Measurements from ENCODE around the gene GREM1. TPM values are rescaled to one million over a fixed set of nuclear protein-coding genes. Genes with fewer than 3 reads are reported as not detected.
A peak's percentile ranks its signal among the peaks of the same experiment; 100 is the strongest.

Gene GREM1
- total RNA-seq (1 to 10 TPM; 1.6 to 1.8 TPM), polyA plus RNA-seq (ENCODE audit: insufficient read depth, low read depth, low replicate concordance) (1.4 TPM)
- long read RNA-seq, donor 1 = 0 reads
- long read RNA-seq, donor 2 = 0 reads

GRCh38 chr15:32717426-32718226 is at the start of gene GREM1:
Gene GREM1, plus strand, starts transcription at chr15:32718004. Its CDS starts 12,687 bp downstream, at chr15:32730691.
- Histone ChIP-seq H3K4me1 (peaks cover 10% of the 10 kb centered on the region), H3K27me3 (no peaks in the 10 kb centered on the region), H3K9me3 (no peaks in the 10 kb centered on the region), H3K27ac (no peak within 1 kb of the TSS), H3K36me3 (ENCODE audit: low read depth, missing control alignments) (no peaks in the 10 kb centered on the region), H3K4me3 (peak within 1 kb of the TSS; percentile 36 to 54)
- intact Hi-C loops (cut with DNase I; ENCODE audit: low total_unique reads) = no loop called here
- no peak for TF ChIP-seq CTCF (IDR thresholded peaks at IDR 0.05)
- TF ChIP-seq POLR2A (IDR thresholded peaks at IDR 0.05) = no peak
- WGBS, 2 donors = 1 to 3% methylated on average over 52 to 56 of the region's 99 CpGs
- DNase-seq = peak; percentile 19

- DNase-seq = no peak
- TF ChIP-seq POLR2A (IDR thresholded peaks at IDR 0.05) (no peak), CTCF (IDR thresholded peaks at IDR 0.05) (no peak)
- WGBS, 2 donors = 78 to 86% methylated on average over 2 of the region's 2 CpGs
- no peaks in the 10 kb centered on the region for H3K4me1 ChIP-seq
- H3K27ac ChIP-seq = no peak overlapping the region
- no peaks in the 10 kb centered on the region for H3K27me3 ChIP-seq
- no peaks in the 10 kb centered on the region for H3K9me3 ChIP-seq
- intact Hi-C loops (cut with DNase I; ENCODE audit: low total_unique reads) = loop anchor here (10.0 kb wide), 1 partner anchor 326 kb away; no protein-coding TSS in a partner anchor
- H3K36me3 ChIP-seq (ENCODE audit: low read depth, missing control alignments) = no peaks in the 10 kb centered on the region
- H3K4me3 ChIP-seq = no peak overlapping the region
These were observed 48.9 kb upstream of the GREM1 start for GRCh38 chr15:32668942-32669341.

DNA sequence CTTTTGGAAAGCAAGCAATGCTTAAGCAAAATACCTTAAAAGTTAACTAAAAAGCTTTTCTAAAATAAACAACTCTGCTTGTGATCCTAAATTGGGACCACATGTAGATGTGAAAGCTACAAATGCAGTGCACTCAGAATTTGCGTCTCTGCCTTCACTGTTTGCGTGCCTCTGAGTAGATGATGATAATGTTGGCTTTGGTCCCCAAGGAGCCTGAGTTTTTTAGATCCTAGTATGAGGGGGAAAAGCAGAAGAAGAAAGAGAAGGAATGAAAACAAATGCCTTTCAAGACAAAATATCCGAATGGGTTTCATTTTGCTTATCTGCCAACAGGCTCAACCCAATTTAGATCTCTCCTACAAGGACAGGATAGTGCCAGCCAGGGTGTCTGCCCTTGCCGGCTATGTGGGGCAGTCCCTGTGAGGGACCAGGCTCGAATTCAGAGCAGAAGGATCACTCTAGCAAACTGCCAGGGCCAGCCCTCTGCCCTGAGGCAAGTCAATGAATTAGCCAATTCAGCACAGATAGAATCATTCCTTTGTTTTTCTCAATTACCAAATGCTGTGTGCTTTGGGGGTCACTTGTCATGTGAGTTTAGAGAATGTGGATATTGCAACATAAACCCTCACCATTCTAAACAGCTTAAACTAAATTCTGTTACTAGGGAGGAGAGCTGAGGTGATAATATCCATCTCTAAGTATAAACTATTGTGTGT is 47.8 kb upstream of the GREM1 start:
- Histone ChIP-seq H3K36me3 (ENCODE audit: low read depth, missing control alignments) (no peaks in the 10 kb centered on the region), H3K27me3 (no peaks in the 10 kb centered on the region), H3K9me3 (no peaks in the 10 kb centered on the region), H3K27ac (no peak overlapping the region), H3K4me1 (no peaks in the 10 kb centered on the region), H3K4me3 (no peak overlapping the region)
- DNase-seq = no peak
- WGBS, 2 donors = 46 to 50% methylated on average over 5 of the region's 5 CpGs
- intact Hi-C loops (cut with DNase I; ENCODE audit: low total_unique reads) = loop anchor here (10.0 kb wide), 1 partner anchor 325 kb away; no protein-coding TSS in a partner anchor
- TF ChIP-seq CTCF (IDR thresholded peaks at IDR 0.05) (no peak), POLR2A (IDR thresholded peaks at IDR 0.05) (no peak)

DNA sequence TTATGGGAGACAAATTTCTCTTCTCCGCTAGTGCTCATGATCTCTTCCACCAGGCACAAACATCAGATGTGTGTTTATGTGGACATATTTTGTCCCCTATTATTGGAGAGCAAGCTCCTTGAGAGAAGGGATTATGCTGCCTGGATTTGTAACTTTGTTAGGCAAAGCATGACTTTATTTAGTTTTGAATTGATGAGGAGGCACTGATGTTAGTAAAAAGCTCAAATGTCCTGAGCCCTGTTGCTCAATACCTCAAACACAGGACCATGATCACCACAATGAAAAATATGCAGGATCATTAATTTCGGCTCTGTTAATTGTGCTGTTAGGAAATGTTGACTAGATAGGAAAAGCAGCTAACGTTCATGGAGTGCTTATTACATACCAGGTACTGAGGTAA is 47.2 kb upstream of the GREM1 start:
- H3K4me3 ChIP-seq = no peak overlapping the region
- TF ChIP-seq POLR2A (IDR thresholded peaks at IDR 0.05) = no peak
- H3K27ac ChIP-seq = no peak overlapping the region
- DNase-seq = no peak
- no peaks in the 10 kb centered on the region for H3K9me3 ChIP-seq
- H3K36me3 ChIP-seq (ENCODE audit: low read depth, missing control alignments) = no peaks in the 10 kb centered on the region
- H3K27me3 ChIP-seq = no peaks in the 10 kb centered on the region
- WGBS, 2 donors = 93% methylated on average over 3 of the region's 3 CpGs
- intact Hi-C loops (cut with DNase I; ENCODE audit: low total_unique reads) = no loop called here
- H3K4me1 ChIP-seq = no peaks in the 10 kb centered on the region
